Stimulated activated CD8-positive, alpha-beta memory T cell treated with anti-CD3 and anti-CD28 coated beads, Interleukin-12 subunit alpha, Interleukin-12 subunit beta, amount 100 ng/mL, for 24 hours (primary cell): ENCODE measurements around the gene XIAP.

ENCODE experiments used
- DNase-seq: peaks from one replicate; pipeline ENCODE4 v3.0.0-alpha.2; 2020; ENCODE audit errors: extremely low read depth

XIAP gene

GRCh38 chrX:123960956-123961267, 101.1 kb downstream of the XIAP start:
- DNase-seq = no peak

GRCh38 chrX:123961268-123962005, 101.6 kb downstream of the XIAP start, which contains the start of gene STAG2:
Gene STAG2, plus strand, starts transcription at chrX:123961706. Its CDS starts 60,922 bp downstream, at chrX:124022628.
- DNase-seq = no peak

- DNase-seq = no peak
These were observed 102.2 kb downstream of the XIAP start for GRCh38 chrX:123962006-123962467.

GRCh38 chrX:123962794-123963373, 103.0 kb downstream of the XIAP start:
- DNase-seq = no peak
